ENCODE measurements around the gene DPEP2.
"Not testable (repeated sequence)": the region's sequence is repeated elsewhere in the genome, so short reads cannot be mapped to it uniquely, and the experiment has no call there.

DPEP2 gene, protein sequence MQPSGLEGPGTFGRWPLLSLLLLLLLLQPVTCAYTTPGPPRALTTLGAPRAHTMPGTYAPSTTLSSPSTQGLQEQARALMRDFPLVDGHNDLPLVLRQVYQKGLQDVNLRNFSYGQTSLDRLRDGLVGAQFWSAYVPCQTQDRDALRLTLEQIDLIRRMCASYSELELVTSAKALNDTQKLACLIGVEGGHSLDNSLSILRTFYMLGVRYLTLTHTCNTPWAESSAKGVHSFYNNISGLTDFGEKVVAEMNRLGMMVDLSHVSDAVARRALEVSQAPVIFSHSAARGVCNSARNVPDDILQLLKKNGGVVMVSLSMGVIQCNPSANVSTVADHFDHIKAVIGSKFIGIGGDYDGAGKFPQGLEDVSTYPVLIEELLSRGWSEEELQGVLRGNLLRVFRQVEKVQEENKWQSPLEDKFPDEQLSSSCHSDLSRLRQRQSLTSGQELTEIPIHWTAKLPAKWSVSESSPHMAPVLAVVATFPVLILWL

DNA sequence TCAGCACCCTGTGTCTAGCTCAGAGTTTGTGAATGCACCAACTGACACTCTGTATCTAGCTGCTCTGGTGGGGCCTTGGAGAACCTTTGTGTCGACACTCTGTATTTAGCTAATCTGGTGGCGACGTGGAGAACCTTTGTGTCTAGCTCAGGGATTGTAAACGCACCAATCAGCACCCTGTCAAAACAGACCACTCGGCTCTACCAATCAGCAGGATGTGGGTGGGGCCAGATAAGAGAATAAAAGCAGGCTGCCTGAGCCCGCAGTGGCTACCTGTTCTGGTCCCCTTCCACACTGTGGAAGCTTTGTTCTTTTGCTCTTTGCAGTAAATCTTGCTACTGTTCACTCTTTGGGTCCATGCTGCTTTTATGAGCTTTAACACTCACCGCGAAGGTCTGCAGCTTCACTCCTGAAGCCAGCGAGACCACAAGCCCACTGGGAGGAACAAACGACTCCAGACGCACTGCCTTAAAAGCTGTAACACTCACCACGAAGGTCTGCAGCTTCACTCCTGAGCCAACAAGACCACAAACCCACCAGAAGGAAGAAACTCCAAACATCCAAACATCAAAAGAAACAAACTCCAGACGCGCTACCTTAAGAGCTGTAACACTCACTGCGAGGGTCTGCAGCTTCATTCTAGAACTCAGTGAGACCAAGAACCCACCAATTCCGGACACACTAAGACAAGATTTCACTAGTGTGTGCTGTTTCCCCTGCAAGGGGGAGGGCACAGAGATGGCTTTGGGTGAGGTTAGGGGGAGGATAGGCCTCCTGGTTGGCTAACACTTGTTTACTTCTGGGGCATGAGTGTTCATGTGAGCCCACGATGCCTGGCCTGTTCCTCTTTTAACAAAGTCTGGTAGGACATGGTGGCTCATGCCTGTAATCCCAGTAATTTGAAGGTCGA is at the start of gene DPEP2:
DPEP2 (minus strand) TSS at position 706 of the 910 bp plus-strand sequence. CDS start 6,272 bp downstream, outside the sequence.
- not testable (repeated sequence) for DNase-seq (ENCODE audit: low spot score)

DNA sequence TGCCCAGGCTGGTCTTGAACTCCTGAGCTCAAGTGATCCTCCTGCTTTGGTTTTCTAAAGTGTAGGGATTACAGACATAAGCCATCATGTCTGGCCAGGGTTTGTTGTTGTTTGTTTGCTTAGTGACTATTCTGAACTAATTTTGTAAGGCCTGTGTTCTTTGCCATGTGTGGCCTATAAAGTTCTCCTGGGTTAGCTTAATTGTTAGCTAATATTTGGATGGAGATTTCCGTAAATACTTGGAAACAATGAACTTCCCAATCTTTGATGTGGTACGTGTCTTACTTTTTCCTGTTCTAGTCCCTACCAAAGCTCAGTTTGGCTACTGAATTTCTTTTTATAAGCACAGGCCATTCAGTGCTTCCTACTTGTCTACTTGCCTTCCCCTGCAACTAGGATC is 48.7 kb upstream of the DPEP2 start:
- no peak for DNase-seq (ENCODE audit: low spot score)

GRCh38 chr16:68046106-68046505 is 46.8 kb upstream of the DPEP2 start:
- no peak for DNase-seq (ENCODE audit: low spot score)

DNA sequence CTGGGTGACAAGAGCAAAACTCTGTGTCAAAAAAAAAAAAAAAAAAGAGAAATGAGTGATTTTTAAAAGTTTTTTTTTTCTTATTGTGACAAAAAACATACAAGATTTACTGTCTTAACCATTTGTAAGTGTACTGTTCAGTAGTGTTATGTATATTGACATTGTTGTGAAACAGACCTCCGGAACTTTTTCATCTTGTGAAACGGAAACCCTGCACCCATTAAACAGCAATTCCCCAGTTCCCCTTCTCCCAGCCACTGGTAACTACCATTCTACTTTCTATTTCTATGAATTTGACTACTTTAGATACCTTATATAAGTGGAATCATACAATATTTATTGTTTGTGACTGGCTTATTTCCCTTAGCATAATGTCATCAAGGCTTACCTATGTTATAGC is 42.5 kb upstream of the DPEP2 start:
- no peak for DNase-seq (ENCODE audit: low spot score)

GRCh38 chr16:68040506-68041288 is 41.4 kb upstream of the DPEP2 start:
- peak; percentile 61 for DNase-seq (ENCODE audit: low spot score)

DNA sequence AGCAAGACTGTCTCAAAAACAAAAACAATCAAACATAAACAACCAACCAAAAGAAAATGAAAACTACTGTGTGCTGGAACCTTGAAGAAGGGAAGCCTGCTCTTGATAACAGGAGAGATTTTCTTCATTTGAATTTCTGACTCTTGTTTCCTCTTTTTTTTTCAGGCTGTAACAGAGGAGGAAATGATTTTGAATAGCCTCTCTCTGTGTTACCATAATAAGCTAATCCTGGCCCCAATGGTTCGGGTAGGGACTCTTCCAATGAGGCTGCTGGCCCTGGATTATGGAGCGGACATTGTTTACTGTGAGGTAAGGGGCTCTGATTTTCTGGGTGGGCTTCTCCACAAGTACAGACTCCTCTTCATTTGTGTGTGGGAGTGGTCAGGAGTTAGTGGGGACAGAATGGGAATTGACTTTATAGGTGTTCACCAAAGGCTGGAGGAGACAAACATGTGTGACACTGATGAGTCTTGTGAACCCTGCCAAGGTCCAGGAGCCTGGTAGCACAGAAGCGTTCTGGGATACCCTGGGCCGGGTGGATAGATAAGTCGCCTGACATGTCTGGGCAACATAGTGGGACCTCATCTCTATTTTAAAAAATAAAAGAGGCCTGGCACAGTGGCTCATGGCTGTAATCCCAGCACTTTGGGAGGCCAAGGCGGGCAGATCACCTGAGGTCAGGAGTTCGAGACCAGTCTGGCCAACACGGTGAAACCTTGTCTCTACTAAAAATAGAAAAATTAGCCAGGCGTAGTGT is 38.7 kb upstream of the DPEP2 start:
- no peak for DNase-seq (ENCODE audit: low spot score)

DNA sequence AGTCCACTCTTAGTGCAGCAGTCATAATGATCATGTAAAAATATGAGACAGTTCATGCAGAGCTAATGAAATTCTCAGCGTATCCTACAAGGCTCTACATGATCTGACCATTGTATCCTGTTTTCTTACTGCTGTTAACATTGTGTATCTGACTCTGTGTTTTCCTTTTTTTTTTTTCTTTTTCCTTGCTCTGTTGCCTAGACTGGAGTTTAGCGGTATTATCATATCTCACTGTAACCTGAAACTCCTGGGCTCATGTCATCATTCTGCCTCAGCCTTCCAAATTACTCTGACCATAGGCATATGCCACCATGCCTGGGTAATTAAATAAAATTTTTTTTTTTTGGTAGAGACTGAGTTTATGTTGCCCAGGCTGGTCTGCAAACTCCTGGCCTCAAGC is 35.9 kb upstream of the DPEP2 start:
- DNase-seq (ENCODE audit: low spot score), result no peak

DNA sequence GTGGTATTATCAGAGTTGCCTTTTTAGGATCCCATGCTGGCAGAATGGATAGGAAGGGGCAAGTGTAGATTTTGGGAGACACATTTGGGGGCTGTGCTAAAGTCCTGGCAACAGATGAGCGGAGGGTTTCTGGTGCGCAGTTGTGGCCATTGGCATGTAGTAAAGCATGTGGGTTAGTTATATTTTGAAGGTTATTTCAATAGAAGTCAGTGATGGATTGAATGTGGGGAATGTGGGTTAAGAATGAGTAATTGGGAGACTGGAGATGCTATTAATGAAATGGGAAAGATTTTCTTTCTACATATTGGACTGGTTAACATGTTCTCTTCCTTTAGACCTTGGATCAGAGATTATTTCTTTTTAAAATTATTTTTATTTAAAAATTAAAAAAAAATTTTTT is 33.8 kb upstream of the DPEP2 start:
- DNase-seq (ENCODE audit: low spot score), result no peak

GRCh38 chr16:68031951-68032350 is 32.7 kb upstream of the DPEP2 start:
- no peak for DNase-seq (ENCODE audit: low spot score)

- not testable (repeated sequence) for DNase-seq (ENCODE audit: low spot score)
These were observed 30.8 kb upstream of the DPEP2 start for GRCh38 chr16:68030108-68030507.

- DNase-seq (ENCODE audit: low spot score), result no peak
These were observed 29.7 kb upstream of the DPEP2 start for GRCh38 chr16:68028996-68029395.

DNA sequence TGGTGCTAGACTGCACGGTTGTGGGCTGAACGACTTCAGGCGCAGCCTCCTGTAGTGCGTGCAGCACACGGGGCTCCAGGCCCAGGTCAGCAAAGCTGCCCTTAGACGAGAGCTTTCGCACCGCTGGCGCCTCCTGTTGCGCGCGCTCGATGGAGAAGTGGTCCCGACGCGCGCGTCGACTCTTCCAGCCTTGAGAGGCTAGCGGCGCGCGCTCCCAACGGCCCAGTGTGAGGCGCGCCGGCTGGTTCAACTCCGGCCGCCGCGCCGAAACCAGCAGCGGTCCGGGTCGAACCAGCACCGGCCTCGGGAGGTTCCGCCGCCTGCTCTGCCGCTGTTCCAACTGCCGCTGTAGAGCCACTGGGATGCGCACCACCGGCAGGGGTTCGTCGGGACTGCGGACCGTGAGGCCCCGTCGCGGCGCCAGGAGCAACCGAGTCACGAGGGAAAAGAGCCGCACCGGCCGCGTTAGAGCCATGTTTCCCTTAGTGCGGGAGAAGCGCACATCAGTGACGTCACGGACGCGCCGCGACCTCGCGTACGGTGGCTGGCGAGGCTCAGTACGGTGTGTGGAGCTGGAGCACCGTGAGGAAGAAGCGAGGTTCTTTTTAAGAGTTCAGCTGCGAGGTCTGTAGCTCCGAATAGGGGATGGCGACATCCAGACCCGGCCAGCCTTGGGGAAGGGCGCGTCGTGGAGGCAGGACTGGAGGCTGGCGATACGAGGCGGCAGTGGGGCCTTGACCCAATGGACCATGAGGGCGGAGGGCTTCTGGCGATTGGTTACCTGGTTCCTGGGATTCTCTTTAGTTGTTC is 23.6 kb upstream of the DPEP2 start, which contains the start of the genes DDX28 and DUS2:
DDX28 (minus strand) TSS at position 505 of the 810 bp plus-strand sequence; CDS start at position 475, 30 bp downstream.
DUS2 (plus strand) TSS at position 557 of the 810 bp plus-strand sequence. CDS start 14,740 bp downstream, outside the sequence.
- DNase-seq (ENCODE audit: low spot score), result peak; percentile 83

GRCh38 chr16:68022278-68022727 is 23.0 kb upstream of the DPEP2 start:
- DNase-seq (ENCODE audit: low spot score), result no peak

GRCh38 chr16:68021490-68021889 is 22.2 kb upstream of the DPEP2 start:
- no peak for DNase-seq (ENCODE audit: low spot score)

DNA sequence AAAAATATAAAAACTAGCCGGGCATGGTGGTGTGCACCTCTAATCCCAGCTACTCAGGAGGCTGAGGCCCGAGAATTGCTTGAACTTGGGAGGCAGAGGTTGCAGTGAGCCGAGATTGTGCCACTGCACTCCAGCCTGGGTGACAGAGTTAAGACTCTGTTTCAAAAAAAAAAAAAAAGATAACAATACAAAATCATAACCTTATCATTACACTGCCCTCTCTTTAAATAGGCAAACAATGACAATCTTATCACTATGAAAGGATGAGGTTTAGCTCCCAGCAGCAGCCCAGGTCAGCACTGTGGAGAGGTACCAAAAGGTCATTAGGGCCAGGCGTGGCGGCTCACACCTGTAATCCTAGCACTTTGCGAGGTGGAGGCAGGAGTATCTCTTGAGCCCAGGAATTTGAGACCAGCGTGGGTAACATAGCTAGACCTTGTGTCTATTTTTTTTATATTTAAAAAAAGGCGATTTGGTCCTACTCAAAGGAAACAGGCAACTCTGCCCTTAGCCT is 19.9 kb upstream of the DPEP2 start:
- no peak for DNase-seq (ENCODE audit: low spot score)

DNA sequence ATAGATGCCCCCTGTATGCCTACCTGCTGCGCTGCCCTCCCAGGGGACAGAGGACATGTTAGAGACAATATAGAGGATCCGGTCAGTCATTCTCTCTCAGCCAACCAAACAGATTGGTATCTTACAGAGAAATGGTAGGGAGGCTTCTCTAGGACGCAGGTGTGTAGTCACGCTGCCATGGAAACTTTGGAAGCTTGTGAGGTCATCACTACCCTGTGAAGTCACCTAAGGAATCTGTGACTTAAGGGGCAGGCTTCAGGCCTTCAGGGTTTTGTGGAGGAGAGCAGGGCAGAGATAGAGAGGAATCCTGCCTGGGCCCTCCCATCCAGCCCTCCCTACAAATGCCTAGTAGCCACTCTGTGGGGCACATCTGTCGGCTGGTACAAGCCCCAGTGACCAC is 16.4 kb upstream of the DPEP2 start, which contains the start of gene DPEP2NB:
DPEP2NB (minus strand) TSS at position 231 of the 400 bp plus-strand sequence; CDS start at position 90, 141 bp downstream.
- no peak for DNase-seq (ENCODE audit: low spot score)

DNA sequence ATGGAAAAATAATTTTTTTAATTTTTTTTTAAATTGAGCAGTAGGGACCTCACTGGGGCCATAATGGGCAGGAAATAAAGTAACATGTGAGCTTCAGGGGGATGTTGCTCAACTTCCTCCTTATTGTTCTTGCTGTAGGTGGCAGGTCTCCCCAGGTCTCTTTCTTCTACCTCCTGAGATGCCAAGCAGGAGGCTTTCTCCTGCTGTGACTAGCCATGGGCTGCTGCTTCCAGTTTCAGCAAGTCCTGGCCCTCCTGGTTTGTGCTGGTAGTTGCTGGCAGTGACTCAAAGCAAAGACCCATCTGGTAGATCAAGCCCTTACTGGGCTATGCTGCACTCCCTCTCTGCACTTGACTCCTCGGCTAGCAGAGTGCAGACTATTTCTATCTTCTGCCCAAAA is 14.2 kb upstream of the DPEP2 start:
- DNase-seq (ENCODE audit: low spot score), result peak; percentile 53

DNA sequence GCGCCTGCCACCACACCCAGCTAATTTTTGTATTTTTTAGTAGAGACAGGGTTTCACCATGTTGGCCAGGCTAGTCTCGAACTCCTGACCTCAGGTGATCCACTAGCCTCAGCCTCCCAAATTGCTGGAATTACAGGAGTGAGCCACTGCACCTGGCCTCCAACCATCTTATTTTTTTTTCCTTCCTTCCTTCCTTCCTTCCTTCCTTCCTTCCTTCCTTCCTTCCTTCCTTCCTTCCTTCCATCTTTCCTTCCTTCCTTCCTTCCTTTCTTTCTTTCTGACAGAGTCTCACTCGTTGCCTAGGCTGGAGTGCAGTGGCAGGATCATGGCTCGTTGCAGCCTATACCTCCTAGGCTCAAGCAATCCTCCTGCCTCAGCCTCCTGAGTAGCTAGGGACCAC is 10.6 kb upstream of the DPEP2 start:
- not testable (repeated sequence) for DNase-seq (ENCODE audit: low spot score)

GRCh38 chr16:68009157-68009735 is 10.0 kb upstream of the DPEP2 start:
- no peak for DNase-seq (ENCODE audit: low spot score)

Measured in kidney capillary endothelial cell (primary cell).